ENCODE data around the gene ECE1.
"Not testable (repeated sequence)": the region's sequence is repeated elsewhere in the genome, so short reads cannot be mapped to it uniquely, and the experiment has no call there.

ECE1 gene

GRCh38 chr1:21283524-21283923, 6.7 kb downstream of the ECE1 start:
- no peak for DNase-seq (ENCODE audit: low read depth)
- no peak overlapping the region for H3K4me3 ChIP-seq (ENCODE audit: low read depth, low read length)

GRCh38 chr1:21282020-21282419, 8.2 kb downstream of the ECE1 start:
- not testable (repeated sequence) for DNase-seq (ENCODE audit: low read depth); H3K4me3 ChIP-seq (ENCODE audit: low read depth, low read length)

More at GRCh38 chr1:21283524-21283923, 6.7 kb downstream of the ECE1 start:
- no peak for TF ChIP-seq CTCF (IDR thresholded peaks at IDR 0.05; ENCODE audit: low read depth, low read length, missing control alignments)

- H3K4me3 ChIP-seq (ENCODE audit: low read depth, low read length) = no peak overlapping the region
- DNase-seq (ENCODE audit: low read depth) = no peak
- no peak for TF ChIP-seq CTCF (IDR thresholded peaks at IDR 0.05; ENCODE audit: low read depth, low read length, missing control alignments)
Measured at GRCh38 chr1:21280482-21280881, 9.8 kb downstream of the ECE1 start.

GRCh38 chr1:21280011-21280471, 10.2 kb downstream of the ECE1 start:
- no peak overlapping the region for H3K4me3 ChIP-seq (ENCODE audit: low read depth, low read length)
- TF ChIP-seq CTCF (IDR thresholded peaks at IDR 0.05; ENCODE audit: low read depth, low read length, missing control alignments) = no peak
- DNase-seq (ENCODE audit: low read depth) = no peak

GRCh38 chr1:21278860-21279845, 11.1 kb downstream of the ECE1 start:
- DNase-seq (ENCODE audit: low read depth) = no peak
- H3K4me3 ChIP-seq (ENCODE audit: low read depth, low read length) = no peak overlapping the region
- no peak for TF ChIP-seq CTCF (IDR thresholded peaks at IDR 0.05; ENCODE audit: low read depth, low read length, missing control alignments)

GRCh38 chr1:21278208-21278859, 11.9 kb downstream of the ECE1 start:
- TF ChIP-seq CTCF (IDR thresholded peaks at IDR 0.05; ENCODE audit: low read depth, low read length, missing control alignments) = no peak
- DNase-seq (ENCODE audit: low read depth) = no peak
- H3K4me3 ChIP-seq (ENCODE audit: low read depth, low read length) = no peak overlapping the region

- no peak overlapping the region for H3K4me3 ChIP-seq (ENCODE audit: low read depth, low read length)
- no peak for TF ChIP-seq CTCF (IDR thresholded peaks at IDR 0.05; ENCODE audit: low read depth, low read length, missing control alignments)
Measured at GRCh38 chr1:21277180-21277579, 13.1 kb downstream of the ECE1 start.

More at GRCh38 chr1:21277180-21277579, 13.1 kb downstream of the ECE1 start:
- DNase-seq (ENCODE audit: low read depth) = no peak

All from GM12864 (cell line).